Calu3 (cell line): ENCODE measurements around the gene PPM1D. TPM values are rescaled to one million over a fixed set of nuclear protein-coding genes. Genes with fewer than 3 reads are reported as not detected.
"Not testable (repeated sequence)": the region's sequence is repeated elsewhere in the genome, so short reads cannot be mapped to it uniquely, and the experiment has no call there.

Experiments
- BruUV-seq: library from RNA; stranded (reverse); fragments of 400-500 nt; replicated peaks from 2 replicates; lab custom pipeline; 2021; lab: Mats Ljungman, UMichigan
- CTCF ChIA-PET: fragments of 300-600 bp; sonication (Branson Sonifier 250); formaldehyde crosslinking; loops from one replicate; lab custom pipeline; 2022; ENCODE audit warnings: antibody characterized with exemption; lab: Charles Lee
- DNase-seq: peaks from one replicate; pipeline ENCODE4 v3.0.0; 2022
- H3K27ac Mint-ChIP-seq: one replicate; pipeline ENCODE4 v1.8.0; 2022; ENCODE audit warnings: mixed read lengths; ENCODE audit not compliant: unreplicated experiment
- H3K27me3 Mint-ChIP-seq: one replicate; pipeline ENCODE4 v1.8.0; 2022; ENCODE audit warnings: mixed read lengths; ENCODE audit not compliant: unreplicated experiment
- H3K36me3 Mint-ChIP-seq: one replicate; pipeline ENCODE4 v1.8.0; 2022; ENCODE audit warnings: mild to moderate bottlenecking, moderate library complexity, mixed read lengths; ENCODE audit not compliant: insufficient read depth, unreplicated experiment
- H3K4me1 Mint-ChIP-seq: one replicate; pipeline ENCODE4 v1.8.0; 2022; ENCODE audit warnings: mild to moderate bottlenecking, low read depth, mixed read lengths; ENCODE audit not compliant: unreplicated experiment
- H3K4me3 Mint-ChIP-seq: one replicate; pipeline ENCODE4 v1.8.0; 2022; ENCODE audit warnings: mild to moderate bottlenecking, low read depth, moderate library complexity, mixed read lengths; ENCODE audit not compliant: unreplicated experiment
- H3K9me3 Mint-ChIP-seq: one replicate; pipeline ENCODE4 v1.8.0; 2022; ENCODE audit warnings: low read depth, mixed read lengths; ENCODE audit not compliant: unreplicated experiment
- CTCF ChIP-seq: fragments of 200-600 bp; IDR thresholded peaks from one replicate; pipeline ENCODE4 v1.8.0; 2022; ENCODE audit warnings: antibody characterized with exemption; ENCODE audit not compliant: unreplicated experiment
- intact Hi-C: fragments of 100-400 bp; cut with micrococcal nuclease; formaldehyde crosslinking; loops from one replicate; pipeline ENCODE4 v1.10.0; 2022; ENCODE audit not compliant: unreplicated experiment
- total RNA-seq: library from RNA; stranded (reverse); gene quantifications from 2 replicates; pipeline ENCODE4 v1.2.3, GENCODE V29; 2022

PPM1D gene
- total RNA-seq, 1 experiment from 2014 or later: 7.6 TPM

- DNase-seq: no peak
- intact Hi-C loops: no loop called here
- no peak overlapping the region for H3K4me3 Mint-ChIP-seq
- TF ChIP-seq CTCF: no peak
- no peaks in the 10 kb centered on the region for H3K4me1 Mint-ChIP-seq
- no peaks in the 10 kb centered on the region for H3K27me3 Mint-ChIP-seq
- H3K27ac Mint-ChIP-seq: no peak overlapping the region
- H3K36me3 Mint-ChIP-seq: no peaks in the 10 kb centered on the region
- CTCF ChIA-PET: no interaction called here
- no TSS peak for BruUV-seq
- H3K9me3 Mint-ChIP-seq: no peaks in the 10 kb centered on the region
These were observed 59.2 kb downstream of the PPM1D start for GRCh38 chr17:60659156-60659555.

GRCh38 chr17:60661489-60661888 lies 61.5 kb downstream of the PPM1D start:
- CTCF ChIA-PET: no interaction called here

GRCh38 chr17:60664022-60664421 lies 64.0 kb downstream of the PPM1D start:
- CTCF ChIA-PET: no interaction called here
- H3K4me1 Mint-ChIP-seq: no peaks in the 10 kb centered on the region
- TF ChIP-seq CTCF: no peak
- intact Hi-C loops: no loop called here
- no peaks in the 10 kb centered on the region for H3K9me3 Mint-ChIP-seq
- no peak overlapping the region for H3K27ac Mint-ChIP-seq
- H3K36me3 Mint-ChIP-seq: peaks cover 6% of the 10 kb centered on the region
- BruUV-seq: no TSS peak
- DNase-seq: no peak
- no peak overlapping the region for H3K4me3 Mint-ChIP-seq
- no peaks in the 10 kb centered on the region for H3K27me3 Mint-ChIP-seq

More at GRCh38 chr17:60661489-60661888, 61.5 kb downstream of the PPM1D start:
- intact Hi-C loops: no loop called here
- BruUV-seq: no TSS peak
- Mint-ChIP-seq H3K27me3 (no peaks in the 10 kb centered on the region), H3K4me1 (no peaks in the 10 kb centered on the region), H3K27ac (no peak overlapping the region), H3K9me3 (no peaks in the 10 kb centered on the region), H3K36me3 (no peaks in the 10 kb centered on the region), H3K4me3 (no peak overlapping the region)
- TF ChIP-seq CTCF: no peak
- DNase-seq: no peak

- Mint-ChIP-seq H3K4me1 (no peaks in the 10 kb centered on the region), H3K36me3 (peaks cover 6% of the 10 kb centered on the region), H3K9me3 (no peaks in the 10 kb centered on the region), H3K27ac (no peak overlapping the region), H3K27me3 (no peaks in the 10 kb centered on the region), H3K4me3 (no peak overlapping the region)
- CTCF ChIA-PET: no interaction called here
- no peak for TF ChIP-seq CTCF
- intact Hi-C loops: no loop called here
- no peak for DNase-seq
- BruUV-seq: no TSS peak
These were observed 65.6 kb downstream of the PPM1D start for GRCh38 chr17:60665602-60666001.

- H3K36me3 Mint-ChIP-seq, CTCF ChIA-PET, H3K27me3 Mint-ChIP-seq, H3K4me3 Mint-ChIP-seq, intact Hi-C loops, H3K4me1 Mint-ChIP-seq, H3K27ac Mint-ChIP-seq, H3K9me3 Mint-ChIP-seq, DNase-seq, BruUV-seq: not testable (repeated sequence)
These were observed 68.7 kb downstream of the PPM1D start for GRCh38 chr17:60668741-60669140.
